H1 (cell line): ENCODE data around the gene EPDR1. TPM values are rescaled to one million over a fixed set of nuclear protein-coding genes. Genes with fewer than 3 reads are reported as not detected.

ENCODE experiments used
- CREB1 ChIP-seq: IDR thresholded peaks from 2 replicates; pipeline ENCODE4 v1.6.1; 2012; ENCODE audit warnings: inconsistent platforms
- JUN ChIP-seq: IDR thresholded peaks from 2 replicates; pipeline ENCODE4 v1.6.1; 2011; ENCODE audit warnings: low read depth, mild to moderate bottlenecking, improper control_type of control experiment, low read length
- RAD21 ChIP-seq, 2 experiments: IDR thresholded peaks in 1 of 2; conservative IDR thresholded peaks in 1 of 2; 2 replicates each; pipeline ENCODE4 v1.6.1; 2011; ENCODE audit warnings: low read depth in 2 of 2, low read length in 2 of 2, improper control_type of control experiment in 1 of 2, inconsistent platforms in 1 of 2, mild to moderate bottlenecking in 1 of 2, moderate library complexity in 1 of 2
- RBBP5 ChIP-seq: IDR thresholded peaks from 2 replicates; pipeline ENCODE4 v1.7.1; 2012; ENCODE audit warnings: low read depth, mild to moderate bottlenecking, inconsistent platforms, low read length, moderate library complexity, borderline replicate concordance
- polyA plus RNA-seq, 7 experiments: library from polyadenylated mRNA; depleted of rRNA in 3 of 7; stranded (reverse) in 5 of 7; unstranded in 2 of 7; fragments of >200 nt in 5 of 7; fragments of 200-250 nt in 2 of 7; gene quantifications; 1 replicate in 5 of 7; 2 replicates in 1 of 7; 4 replicates in 1 of 7; pipeline versions ENCODE4 v1.2.1 to v1.2.3, GENCODE V29; 2011 to 2013; ENCODE audit warnings: missing spikeins in 2 of 7, mixed read lengths in 2 of 7
- total RNA-seq: library from RNA; stranded (reverse); fragmentation: NEBNext Ultra II Directional; extraction: Animal tissue kit (Norgen Biotek cat#: 25700); gene quantifications from 2 replicates; pipeline ENCODE4 v1.2.1, GENCODE V29; 2021

The EPDR1 gene
- total and polyA plus RNA-seq, 2 of the 8 experiments (the other 6 are each of a cell fraction or from before 2014, with no cell fraction given): 6.4 to 8.2 TPM

DNA sequence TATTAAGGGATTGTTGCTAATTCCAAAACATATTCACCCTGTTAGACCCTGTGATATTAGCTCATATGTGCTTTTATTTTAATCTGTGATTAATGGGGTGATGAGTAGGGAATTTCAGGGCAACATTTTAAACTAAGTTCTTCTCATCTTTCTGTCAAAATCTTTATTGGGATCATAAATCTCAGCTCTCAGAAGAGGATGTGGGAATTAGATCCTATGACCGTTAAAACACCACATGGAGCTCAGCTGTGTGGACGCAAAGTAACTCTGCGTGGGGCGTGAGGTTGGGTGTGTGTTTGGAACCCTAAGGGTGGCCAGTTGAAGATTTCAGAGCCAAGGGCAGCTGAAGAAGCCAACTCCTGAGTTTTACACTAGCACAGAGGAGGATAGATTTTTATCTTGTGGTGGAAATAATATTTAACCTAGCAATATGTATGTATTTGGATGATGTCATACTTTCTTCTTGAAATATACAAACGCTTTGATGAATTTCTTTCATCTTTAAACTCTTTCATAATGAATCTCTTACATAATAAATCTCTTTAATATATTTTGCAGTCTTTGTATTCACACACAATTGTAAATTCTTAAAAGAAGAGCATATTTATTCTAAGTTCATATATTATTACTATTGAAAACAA lies 64.4 kb downstream of the EPDR1 start (continued):
- TF ChIP-seq RBBP5: no peak
- TF ChIP-seq CREB1: no peak
- TF ChIP-seq RAD21 (IDR thresholded peaks at IDR 0.05 in 1 of 2, conservative IDR thresholded peaks at IDR 0.05 in 1 of 2; ENCODE audit: low read depth in 2 of 2, low read length in 2 of 2): no peak
- TF ChIP-seq JUN: no peak
- TF ChIP-seq, all 59 proteins: peak for 0
